Ishikawa (cell line): ENCODE results near the gene C12orf43.

Source experiments
- CEBPB ChIP-seq: IDR thresholded peaks from 2 replicates; pipeline ENCODE4 v1.6.1; 2012
- CREB1 ChIP-seq: IDR thresholded peaks from 2 replicates; pipeline ENCODE4 v1.6.1; 2012; ENCODE audit warnings: low read depth
- EGR1 ChIP-seq: IDR thresholded peaks from 2 replicates; pipeline ENCODE4 v1.6.1; 2012
- EP300 ChIP-seq: IDR thresholded peaks from 2 replicates; pipeline ENCODE4 v1.6.1; 2012; ENCODE audit warnings: borderline replicate concordance
- FOXM1 ChIP-seq: IDR thresholded peaks from 2 replicates; pipeline ENCODE4 v1.6.1; 2012; ENCODE audit warnings: low read depth, borderline replicate concordance
- NFIC ChIP-seq: IDR thresholded peaks from 2 replicates; pipeline ENCODE4 v1.6.1; 2012
- RAD21 ChIP-seq: IDR thresholded peaks from 2 replicates; pipeline ENCODE4 v1.6.1; 2012; ENCODE audit warnings: low read depth
- TAF1 ChIP-seq: IDR thresholded peaks from 2 replicates; pipeline ENCODE4 v1.6.1; 2012; ENCODE audit warnings: low read depth, mild to moderate bottlenecking
- TCF12 ChIP-seq: IDR thresholded peaks from 2 replicates; pipeline ENCODE4 v1.6.1; 2012; ENCODE audit warnings: low read depth
- TEAD4 ChIP-seq: IDR thresholded peaks from 2 replicates; pipeline ENCODE4 v1.6.1; 2012
- YY1 ChIP-seq: IDR thresholded peaks from 2 replicates; pipeline ENCODE4 v1.6.1; 2012; ENCODE audit warnings: low read depth
- ZBTB7A ChIP-seq: IDR thresholded peaks from 2 replicates; pipeline ENCODE4 v1.6.1; 2012; ENCODE audit warnings: low read depth
- TF ChIP-seq, protein P1 (sequence below): IDR thresholded peaks from 2 replicates; pipeline ENCODE4 v1.6.1; 2012; ENCODE audit warnings: low read depth, mild to moderate bottlenecking
- TF ChIP-seq, protein P2 (sequence below): IDR thresholded peaks from 2 replicates; pipeline ENCODE4 v1.6.1; 2012
- TF ChIP-seq, protein P3 (sequence below): IDR thresholded peaks from 2 replicates; pipeline ENCODE4 v1.6.1; 2012

Gene C12orf43

DNA sequence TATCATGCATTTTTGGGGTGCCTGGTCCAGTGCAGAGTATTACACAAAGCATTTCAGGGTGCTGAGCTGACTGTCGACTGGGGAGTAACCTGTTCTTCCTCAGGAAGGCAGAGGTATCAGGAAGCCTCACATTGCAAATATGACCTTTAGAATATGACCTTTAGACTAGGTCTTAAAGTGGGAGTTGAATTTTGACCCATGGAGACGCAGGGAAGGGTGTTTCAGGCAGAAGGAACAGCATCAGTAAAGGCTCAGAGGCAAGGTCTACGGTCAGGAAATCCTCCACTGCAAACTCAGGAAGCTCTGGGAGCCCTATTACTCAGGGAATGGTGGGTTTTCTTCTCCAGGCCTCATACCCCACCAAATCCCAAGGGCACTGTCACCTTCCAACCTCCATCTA is 26.6 kb downstream of the C12orf43 start:
- TF ChIP-seq, protein P1, sequence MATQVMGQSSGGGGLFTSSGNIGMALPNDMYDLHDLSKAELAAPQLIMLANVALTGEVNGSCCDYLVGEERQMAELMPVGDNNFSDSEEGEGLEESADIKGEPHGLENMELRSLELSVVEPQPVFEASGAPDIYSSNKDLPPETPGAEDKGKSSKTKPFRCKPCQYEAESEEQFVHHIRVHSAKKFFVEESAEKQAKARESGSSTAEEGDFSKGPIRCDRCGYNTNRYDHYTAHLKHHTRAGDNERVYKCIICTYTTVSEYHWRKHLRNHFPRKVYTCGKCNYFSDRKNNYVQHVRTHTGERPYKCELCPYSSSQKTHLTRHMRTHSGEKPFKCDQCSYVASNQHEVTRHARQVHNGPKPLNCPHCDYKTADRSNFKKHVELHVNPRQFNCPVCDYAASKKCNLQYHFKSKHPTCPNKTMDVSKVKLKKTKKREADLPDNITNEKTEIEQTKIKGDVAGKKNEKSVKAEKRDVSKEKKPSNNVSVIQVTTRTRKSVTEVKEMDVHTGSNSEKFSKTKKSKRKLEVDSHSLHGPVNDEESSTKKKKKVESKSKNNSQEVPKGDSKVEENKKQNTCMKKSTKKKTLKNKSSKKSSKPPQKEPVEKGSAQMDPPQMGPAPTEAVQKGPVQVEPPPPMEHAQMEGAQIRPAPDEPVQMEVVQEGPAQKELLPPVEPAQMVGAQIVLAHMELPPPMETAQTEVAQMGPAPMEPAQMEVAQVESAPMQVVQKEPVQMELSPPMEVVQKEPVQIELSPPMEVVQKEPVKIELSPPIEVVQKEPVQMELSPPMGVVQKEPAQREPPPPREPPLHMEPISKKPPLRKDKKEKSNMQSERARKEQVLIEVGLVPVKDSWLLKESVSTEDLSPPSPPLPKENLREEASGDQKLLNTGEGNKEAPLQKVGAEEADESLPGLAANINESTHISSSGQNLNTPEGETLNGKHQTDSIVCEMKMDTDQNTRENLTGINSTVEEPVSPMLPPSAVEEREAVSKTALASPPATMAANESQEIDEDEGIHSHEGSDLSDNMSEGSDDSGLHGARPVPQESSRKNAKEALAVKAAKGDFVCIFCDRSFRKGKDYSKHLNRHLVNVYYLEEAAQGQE = no peak

DNA sequence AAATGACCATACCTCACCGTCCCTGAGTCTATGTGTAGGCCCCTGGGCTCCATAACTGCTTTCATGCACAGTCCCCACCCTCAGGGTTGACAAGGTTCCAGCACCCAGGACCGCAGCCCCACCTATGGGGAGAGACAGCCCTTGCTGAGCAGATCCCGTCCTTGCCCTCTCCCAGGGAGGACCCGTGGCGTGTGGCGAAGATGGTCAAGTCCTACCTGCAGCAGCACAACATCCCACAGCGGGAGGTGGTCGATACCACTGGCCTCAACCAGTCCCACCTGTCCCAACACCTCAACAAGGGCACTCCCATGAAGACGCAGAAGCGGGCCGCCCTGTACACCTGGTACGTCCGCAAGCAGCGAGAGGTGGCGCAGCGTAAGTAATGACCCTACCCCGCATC is 27.6 kb downstream of the C12orf43 start:
- TF ChIP-seq TCF12 = no peak
- TF ChIP-seq, protein P2, sequence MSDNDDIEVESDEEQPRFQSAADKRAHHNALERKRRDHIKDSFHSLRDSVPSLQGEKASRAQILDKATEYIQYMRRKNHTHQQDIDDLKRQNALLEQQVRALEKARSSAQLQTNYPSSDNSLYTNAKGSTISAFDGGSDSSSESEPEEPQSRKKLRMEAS = no peak
- no peak for TF ChIP-seq FOXM1
- TF ChIP-seq EGR1 = no peak
- TF ChIP-seq, protein P1 = no peak

DNA sequence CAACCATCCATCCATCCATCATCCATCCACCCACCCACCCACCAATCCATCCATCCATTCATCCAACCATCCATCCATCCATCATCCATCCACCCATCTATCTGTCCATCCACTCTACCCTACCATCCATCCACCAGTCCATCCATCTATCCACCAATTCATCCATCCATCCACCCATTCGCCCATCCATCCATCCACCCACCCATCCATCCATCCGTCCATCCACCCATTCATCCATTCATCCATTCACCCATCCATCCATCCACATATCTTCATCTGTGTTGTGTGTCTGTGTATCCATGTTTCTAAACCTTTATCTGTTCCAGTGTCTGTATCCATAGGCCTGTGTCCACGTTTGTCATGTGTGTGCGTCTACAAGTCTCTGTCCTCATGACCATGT is 28.1 kb downstream of the C12orf43 start:
- TF ChIP-seq EGR1 = no peak
- TF ChIP-seq TEAD4 = no peak
- TF ChIP-seq FOXM1 = no peak
- TF ChIP-seq, protein P1 = no peak
- TF ChIP-seq ZBTB7A = no peak
- no peak for TF ChIP-seq YY1
- TF ChIP-seq TAF1 = no peak
- TF ChIP-seq NFIC = no peak
- TF ChIP-seq, protein P3, sequence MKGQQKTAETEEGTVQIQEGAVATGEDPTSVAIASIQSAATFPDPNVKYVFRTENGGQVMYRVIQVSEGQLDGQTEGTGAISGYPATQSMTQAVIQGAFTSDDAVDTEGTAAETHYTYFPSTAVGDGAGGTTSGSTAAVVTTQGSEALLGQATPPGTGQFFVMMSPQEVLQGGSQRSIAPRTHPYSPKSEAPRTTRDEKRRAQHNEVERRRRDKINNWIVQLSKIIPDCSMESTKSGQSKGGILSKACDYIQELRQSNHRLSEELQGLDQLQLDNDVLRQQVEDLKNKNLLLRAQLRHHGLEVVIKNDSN = no peak
- no peak for TF ChIP-seq CEBPB
- no peak for TF ChIP-seq TCF12
- no peak for TF ChIP-seq CREB1
- no peak for TF ChIP-seq RAD21
- no peak for TF ChIP-seq EP300
- TF ChIP-seq, protein P2 = no peak

DNA sequence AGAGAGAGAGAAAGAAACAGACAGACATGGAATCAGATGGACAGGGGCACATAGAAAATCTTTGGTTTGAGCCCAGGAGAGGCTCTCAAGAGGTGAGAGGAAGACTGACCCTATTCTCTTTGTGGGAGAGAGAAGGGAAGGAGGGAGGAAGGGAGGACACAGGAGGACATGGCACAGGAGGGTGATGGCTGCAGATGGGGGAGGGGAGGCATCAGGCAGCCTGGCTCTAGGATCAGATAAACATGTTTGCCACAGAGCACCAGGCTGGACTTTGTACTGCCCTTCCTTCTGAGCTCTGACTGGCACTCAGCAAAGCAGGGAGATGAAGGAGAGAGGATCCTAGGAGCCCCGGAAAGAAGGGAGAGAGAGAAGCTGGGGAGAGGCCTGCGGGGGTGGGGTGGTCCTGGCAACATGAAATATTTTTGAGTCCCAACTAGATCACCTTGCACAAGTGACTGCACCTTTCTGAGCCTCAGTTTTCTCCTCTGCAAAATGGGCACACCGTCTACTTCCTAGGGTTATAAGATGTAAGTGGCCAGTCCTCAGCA is 31.9 kb downstream of the C12orf43 start:
- TF ChIP-seq TAF1 (no peak), TEAD4 (no peak), NFIC (no peak), RAD21 (no peak), CREB1 (no peak), ZBTB7A (no peak)
- TF ChIP-seq, protein P2 = no peak
- TF ChIP-seq, protein P1 = no peak
